GM12878 (cell line): ENCODE measurements around the gene CTNNA3. TPM values are rescaled to one million over a fixed set of nuclear protein-coding genes. Genes with fewer than 3 reads are reported as not detected.

ENCODE experiments used
- ATAC-seq: fragments of 200-7000 bp; cut with Tn5 transposase; 3 replicates; pipeline ENCODE4 v1.9.1; 2020; ENCODE audit warnings: mild to moderate bottlenecking, moderate library complexity
- BruUV-seq: library from RNA; stranded (reverse); fragments of 400-500 nt; replicated peaks from 2 replicates; lab custom pipeline; 2021; lab: Mats Ljungman, UMichigan
- CTCF ChIA-PET: fragments of 300-600 bp; sonication (Branson Sonifier 250); formaldehyde crosslinking; extraction: SDS; loops from one replicate; lab custom pipeline; 2021; ENCODE audit warnings: inconsistent platforms; lab: Yijun Ruan, JAX
- POLR2A ChIA-PET: fragments of 350-600 bp; formaldehyde crosslinking; extraction: SDS; loops from one replicate; lab custom pipeline; 2021; ENCODE audit warnings: inconsistent platforms; lab: Charles Lee
- RAD21 ChIA-PET: fragments of 300-600 bp; sonication (Branson Sonifier 250); formaldehyde crosslinking; loops from one replicate; lab custom pipeline; 2023; ENCODE audit warnings: antibody characterized with exemption; ENCODE audit not compliant: unreplicated experiment; lab: Charles Lee
- SMC1A ChIA-PET: fragments of 300-600 bp; sonication (Branson Sonifier 250); formaldehyde crosslinking; loops from one replicate; lab custom pipeline; 2023; ENCODE audit not compliant: unreplicated experiment, uncharacterized antibody; lab: Charles Lee
- DNase-seq: peaks from one replicate; pipeline ENCODE4 v3.0.0-alpha.2; 2011; ENCODE audit warnings: low read depth, low spot score
- FAIRE-seq: peaks from 3 replicates; lab custom pipeline; 2011; peaks lifted over from hg19 to GRCh38; lab: Jason Lieb, UNC
- H2AFZ ChIP-seq: 2 replicates; pipeline ENCODE4 v1.6.0; 2011; ENCODE audit warnings: low read depth, low read length, control low read depth; ENCODE audit not compliant: control insufficient read depth
- H3K27ac ChIP-seq: 2 replicates; pipeline ENCODE4 v1.5.1; 2011; ENCODE audit warnings: control low read depth; ENCODE audit not compliant: control insufficient read depth, insufficient read depth
- H3K27me3 ChIP-seq, 2 experiments: replicated peaks in 1 of 2; 2 replicates each; pipeline versions ENCODE4 v1.6.0 to v1.6.1; 2011; ENCODE audit warnings: low read length in 1 of 2; ENCODE audit not compliant: control insufficient read depth in 2 of 2, insufficient read depth in 2 of 2
- H3K36me3 ChIP-seq, 2 experiments: 2 replicates each; pipeline ENCODE4 v1.5.1; 2011; ENCODE audit warnings: low read length in 1 of 2; ENCODE audit not compliant: control insufficient read depth in 2 of 2, insufficient read depth in 2 of 2
- H3K4me1 ChIP-seq: 2 replicates; pipeline ENCODE4 v1.6.1; 2011; ENCODE audit warnings: mild to moderate bottlenecking, low read length, moderate library complexity, mixed read lengths; ENCODE audit not compliant: control insufficient read depth, insufficient read depth
- H3K4me2 ChIP-seq: 2 replicates; pipeline ENCODE4 v1.6.0; 2011; ENCODE audit warnings: control low read depth; ENCODE audit not compliant: control insufficient read depth, insufficient read depth
- H3K4me3 ChIP-seq: fragments of 200-600 bp; sonication (generic); 2 replicates; pipeline ENCODE4 v1.5.1; 2016
- H3K79me2 ChIP-seq: 2 replicates; pipeline ENCODE4 v1.6.0; 2011; ENCODE audit warnings: low read length; ENCODE audit not compliant: control insufficient read depth, insufficient read depth
- H3K9ac ChIP-seq: 2 replicates; pipeline ENCODE4 v1.8.0; 2011; ENCODE audit warnings: low read length, control low read depth, mixed read lengths; ENCODE audit not compliant: control insufficient read depth, insufficient read depth
- H3K9me3 ChIP-seq: replicated peaks from 3 replicates; pipeline ENCODE4 v1.5.1; 2011; ENCODE audit warnings: mild to moderate bottlenecking, low read length; ENCODE audit not compliant: control insufficient read depth, insufficient read depth
- H4K20me1 ChIP-seq: 2 replicates; pipeline ENCODE4 v1.6.0; 2011; ENCODE audit not compliant: control insufficient read depth, insufficient read depth
- BMI1 ChIP-seq: fragments of 450-650 bp; IDR thresholded peaks from 2 replicates; pipeline ENCODE4 v1.6.1; 2016; ENCODE audit warnings: mild to moderate bottlenecking, moderate library complexity, borderline replicate concordance
- CEBPZ ChIP-seq: fragments of 150-350 bp; IDR thresholded peaks from 2 replicates; pipeline ENCODE4 v1.6.1; 2016; ENCODE audit warnings: low read depth, low read length
- MTA2 ChIP-seq: fragments of 450-650 bp; IDR thresholded peaks from 2 replicates; pipeline ENCODE4 v1.6.1; 2016; ENCODE audit warnings: low read depth, mild to moderate bottlenecking, moderate library complexity
- RAD21 ChIP-seq: IDR thresholded peaks from 2 replicates; pipeline ENCODE4 v1.6.1; 2011; ENCODE audit warnings: mild to moderate bottlenecking, low read depth, low read length, moderate library complexity; ENCODE audit not compliant: insufficient read depth
- SMC3 ChIP-seq: IDR thresholded peaks from 2 replicates; pipeline ENCODE4 v1.6.1; 2011; ENCODE audit warnings: low read length, improper control_type of control experiment, borderline replicate concordance
- SUZ12 ChIP-seq: fragments of 200-600 bp; sonication (generic); IDR thresholded peaks from one replicate; pipeline ENCODE4 v1.6.1; 2018; ENCODE audit warnings: antibody characterized with exemption, mild to moderate bottlenecking; ENCODE audit not compliant: unreplicated experiment
- ZNF217 ChIP-seq: fragments of 450-650 bp; IDR thresholded peaks from 2 replicates; pipeline ENCODE4 v1.6.1; 2017; ENCODE audit warnings: antibody characterized with exemption, mild to moderate bottlenecking
- ZSCAN29 ChIP-seq: fragments of 450-650 bp; IDR thresholded peaks from 2 replicates; pipeline ENCODE4 v1.6.1; 2017; ENCODE audit warnings: mild to moderate bottlenecking, moderate library complexity
- WGBS: methylation state at CpG from one replicate; pipeline ENCODE4 v1.1.6; 2016; ENCODE audit warnings: low lambda C conversion rate; ENCODE audit not compliant: insufficient replicate concordance, insufficient coverage; ENCODE audit errors: missing lambda C conversion rate; 5-methylcytosine and 5-hydroxymethylcytosine counted together
- in situ Hi-C: fragments of 300-500 bp; cut with MboI; formaldehyde crosslinking; loops from 9 replicates; pipeline ENCODE4 v1.14.3; 2018; ENCODE audit warnings: mixed read lengths
- intact Hi-C: fragments of 100-400 bp; cut with micrococcal nuclease; formaldehyde crosslinking; loops from one replicate; pipeline ENCODE4 v1.14.2; 2022; ENCODE audit not compliant: unreplicated experiment
- polyA plus RNA-seq, 11 experiments: library from polyadenylated mRNA; depleted of rRNA in 4 of 11; unstranded in 6 of 11; stranded (reverse) in 5 of 11; fragments of >200 nt; fragmentation: Nextera tagmentation in 4 of 11; fragmentation: Illumina TruSeq in 1 of 11; extraction: Ambion mirVana in 4 of 11; extraction: Trizol in 1 of 11; gene quantifications; 1 replicate in 1 of 11; 2 replicates in 10 of 11; pipeline versions ENCODE4 v1.2.1 to v1.2.3, GENCODE V29; 2011 to 2016; ENCODE audit warnings: inconsistent platforms in 2 of 11, missing spikeins in 2 of 11, low read depth in 1 of 11
- total RNA-seq, 4 experiments: library from RNA; depleted of rRNA in 3 of 4; stranded (reverse); fragments of >200 nt in 3 of 4; fragmentation: Illumina TruSeq in 1 of 4; extraction: Trizol in 1 of 4; gene quantifications; 2 replicates each; pipeline versions ENCODE4 v1.2.1 to v1.2.3, GENCODE V29; 2013 to 2021
- TF ChIP-seq, protein P1 (sequence below), 3 experiments: IDR thresholded peaks in 2 of 3; conservative IDR thresholded peaks in 1 of 3; 2 replicates each; pipeline ENCODE4 v1.5.1; 2011; ENCODE audit warnings: low read depth in 3 of 3, low read length in 3 of 3, mild to moderate bottlenecking in 3 of 3, control low read depth in 2 of 3, moderate library complexity in 2 of 3, inconsistent platforms in 1 of 3, mixed read lengths in 1 of 3; ENCODE audit not compliant: control insufficient read depth in 2 of 3, insufficient read depth in 1 of 3; ENCODE audit errors: extremely low read depth in 1 of 3

Gene CTNNA3
- total and polyA plus RNA-seq, 10 of the 15 experiments (the other 5 are each of a cell fraction or from before 2014, with no cell fraction given) = under 0.01 to 4.5 (median 0.22) TPM; not detected in 2

- no peak for TF ChIP-seq ZSCAN29
- TF ChIP-seq SUZ12 = no peak
- no peak for TF ChIP-seq CEBPZ
- peak; percentile 79 for TF ChIP-seq BMI1
- no peak for TF ChIP-seq ZNF217
These were observed 387.1 kb downstream of the CTNNA3 start (continued) for GRCh38 chr10:67308912-67309311.

DNA sequence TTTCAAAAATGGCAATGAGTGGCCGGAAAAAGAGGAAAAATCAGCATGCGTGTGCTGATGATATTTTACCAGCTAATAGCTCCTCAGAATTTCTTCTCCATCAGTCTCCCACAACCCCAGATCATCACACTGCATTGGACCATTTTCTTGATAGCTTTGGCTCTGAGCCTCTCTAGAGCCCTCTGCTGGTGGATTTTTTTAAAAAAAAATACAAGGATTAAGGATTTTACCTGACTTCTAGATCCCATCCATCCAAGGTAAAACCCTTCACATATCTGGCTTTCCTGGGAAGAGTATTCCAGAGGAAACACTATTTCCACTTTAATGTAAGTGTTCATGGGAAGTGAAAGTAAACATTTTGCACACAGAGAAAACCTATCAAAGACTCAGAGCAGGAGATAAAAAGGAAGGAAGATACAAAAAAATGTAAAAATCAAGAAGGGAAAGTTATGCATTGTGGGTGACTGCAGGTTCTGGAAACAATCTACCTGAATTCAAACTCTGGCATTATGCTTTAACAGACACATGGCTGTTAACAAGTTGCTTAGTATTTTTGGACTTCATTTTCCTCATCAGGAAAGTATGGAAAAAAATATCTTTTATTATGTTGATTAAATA is 389.3 kb downstream of the CTNNA3 start:
- ChIA-PET POLR2A (interaction anchor here (0.7 kb wide), 1 partner anchor 87 kb away, joined by 3 read pairs; no protein-coding TSS in a partner anchor), SMC1A (interaction anchor here (0.7 to 2.4 kb wide), 11 partner anchors 10 to 473 kb away, joined by 3 to 12 read pairs (median 4); no protein-coding TSS in a partner anchor), RAD21 (interaction anchor here (0.8 to 1.2 kb wide), 3 partner anchors 214 to 472 kb away, joined by 3 to 5 read pairs (median 3); partner anchors contain the start of gene LRRTM3)

More for the DNA sequence above, 389.3 kb downstream of the CTNNA3 start:
- Histone ChIP-seq H4K20me1 (no peaks in the 10 kb centered on the region), H2AFZ (no peak overlapping the region), H3K27ac (no peak overlapping the region), H3K79me2 (no peaks in the 10 kb centered on the region), H3K36me3 (no peaks in the 10 kb centered on the region), H3K4me2 (no peak overlapping the region), H3K4me1 (no peaks in the 10 kb centered on the region), H3K9me3 (no peaks in the 10 kb centered on the region), H3K27me3 (no peaks in the 10 kb centered on the region), H3K4me3 (no peak overlapping the region), H3K9ac (no peak overlapping the region)
- BruUV-seq = no TSS peak
- CTCF ChIA-PET = interaction anchor here (0.8 to 1.8 kb wide), 14 partner anchors 10 to 473 kb away, joined by 3 to 7 read pairs (median 5); no protein-coding TSS in a partner anchor
- in situ Hi-C loops = no loop called here
- ATAC-seq = no peak; the same call in 2 of the 3 replicates
- intact Hi-C loops = loop anchor here (5.0 kb wide), 1 partner anchor 216 kb away; no protein-coding TSS in a partner anchor
- DNase-seq = no peak
- peak; percentile 76 for FAIRE-seq
- TF ChIP-seq RAD21 (peak; percentile 37; the same call in 1 of the 2 replicates), SMC3 (peak; percentile 34; the same call in 1 of the 2 replicates), MTA2 (no peak)
- TF ChIP-seq, protein P1, sequence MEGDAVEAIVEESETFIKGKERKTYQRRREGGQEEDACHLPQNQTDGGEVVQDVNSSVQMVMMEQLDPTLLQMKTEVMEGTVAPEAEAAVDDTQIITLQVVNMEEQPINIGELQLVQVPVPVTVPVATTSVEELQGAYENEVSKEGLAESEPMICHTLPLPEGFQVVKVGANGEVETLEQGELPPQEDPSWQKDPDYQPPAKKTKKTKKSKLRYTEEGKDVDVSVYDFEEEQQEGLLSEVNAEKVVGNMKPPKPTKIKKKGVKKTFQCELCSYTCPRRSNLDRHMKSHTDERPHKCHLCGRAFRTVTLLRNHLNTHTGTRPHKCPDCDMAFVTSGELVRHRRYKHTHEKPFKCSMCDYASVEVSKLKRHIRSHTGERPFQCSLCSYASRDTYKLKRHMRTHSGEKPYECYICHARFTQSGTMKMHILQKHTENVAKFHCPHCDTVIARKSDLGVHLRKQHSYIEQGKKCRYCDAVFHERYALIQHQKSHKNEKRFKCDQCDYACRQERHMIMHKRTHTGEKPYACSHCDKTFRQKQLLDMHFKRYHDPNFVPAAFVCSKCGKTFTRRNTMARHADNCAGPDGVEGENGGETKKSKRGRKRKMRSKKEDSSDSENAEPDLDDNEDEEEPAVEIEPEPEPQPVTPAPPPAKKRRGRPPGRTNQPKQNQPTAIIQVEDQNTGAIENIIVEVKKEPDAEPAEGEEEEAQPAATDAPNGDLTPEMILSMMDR (IDR thresholded peaks at IDR 0.05 in 2 of 3, conservative IDR thresholded peaks at IDR 0.05 in 1 of 3; ENCODE audit: control insufficient read depth in 2 of 3, extremely low read depth in 1 of 3, insufficient read depth in 1 of 3, low read depth in 3 of 3, low read length in 3 of 3) = peak; percentile 32 to 47 (median 39); a peak in 5 of 6 replicates
- WGBS = 0% methylated on average over 2 of the region's 2 CpGs
